Testis (tissue), 3 donors: ENCODE results near the gene TRAF6. TPM values are rescaled to one million over a fixed set of nuclear protein-coding genes. Genes with fewer than 3 reads are reported as not detected.

ENCODE experiments used
- DNase-seq: peaks from one replicate; pipeline ENCODE4 v3.0.0-alpha.2; 2019
- H3K27ac ChIP-seq, 2 donors: fragments of 200-600 bp; sonication (generic); one replicate each; pipeline ENCODE4 v1.5.1; 2019
- H3K27me3 ChIP-seq: fragments of 200-600 bp; sonication (generic); one replicate; pipeline ENCODE4 v1.5.1; 2019
- H3K36me3 ChIP-seq: fragments of 200-600 bp; sonication (generic); one replicate; pipeline ENCODE4 v1.5.1; 2017; ENCODE audit warnings: low read depth; ENCODE audit errors: missing control alignments
- H3K4me1 ChIP-seq: fragments of 200-600 bp; sonication (generic); one replicate; pipeline ENCODE4 v1.5.1; 2019
- H3K4me3 ChIP-seq, 2 donors: fragments of 200-600 bp; sonication (generic); one replicate each; pipeline ENCODE4 v1.5.1; 2017 to 2019
- H3K9me3 ChIP-seq: fragments of 200-600 bp; sonication (generic); one replicate; pipeline ENCODE4 v1.5.1; 2017
- POLR2A ChIP-seq: fragments of 450-650 bp; IDR thresholded peaks from one replicate; pipeline ENCODE4 v1.6.1; 2017; ENCODE audit warnings: antibody characterized with exemption, mild to moderate bottlenecking, moderate library complexity
- WGBS, 2 donors: methylation state at CpG; one replicate each; pipeline ENCODE4 v1.1.5; 2018; 5-methylcytosine and 5-hydroxymethylcytosine counted together
- intact Hi-C: fragments of 100-400 bp; cut with DNase I; formaldehyde crosslinking; loops from one replicate; pipeline ENCODE4 v1.15.1; 2023; ENCODE audit warnings: low total_unique reads
- polyA plus RNA-seq: library from polyadenylated mRNA; stranded (reverse); fragments of 350-450 nt; fragmentation: Illumina TruSeq; extraction: RNeasy Lipid Tissue Mini Kit (QIAGEN cat#74804); gene quantifications from one replicate; pipeline ENCODE4 v1.2.3, GENCODE V29; 2014; ENCODE audit warnings: low read depth, low replicate concordance; ENCODE audit not compliant: insufficient read depth
- total RNA-seq, 2 donors: library from RNA; depleted of rRNA; stranded (reverse); fragments of >200 nt; gene quantifications; one replicate each; pipeline ENCODE4 v1.2.3, GENCODE V29; 2016
- TF ChIP-seq, protein P1 (sequence below), 3 experiments: fragments of 450-650 bp in 2 of 3; fragments of 200-600 bp in 1 of 3; sonication (generic) in 1 of 3; IDR thresholded peaks; one replicate each; pipeline ENCODE4 v1.5.1; 2016 to 2019; ENCODE audit warnings: antibody characterized with exemption in 3 of 3, mild to moderate bottlenecking in 2 of 3, moderate library complexity in 1 of 3

The TRAF6 gene
- total and polyA plus RNA-seq, 3 donors from 2014 or later, result 18.8 to 26.4 (median 24.0) TPM

DNA sequence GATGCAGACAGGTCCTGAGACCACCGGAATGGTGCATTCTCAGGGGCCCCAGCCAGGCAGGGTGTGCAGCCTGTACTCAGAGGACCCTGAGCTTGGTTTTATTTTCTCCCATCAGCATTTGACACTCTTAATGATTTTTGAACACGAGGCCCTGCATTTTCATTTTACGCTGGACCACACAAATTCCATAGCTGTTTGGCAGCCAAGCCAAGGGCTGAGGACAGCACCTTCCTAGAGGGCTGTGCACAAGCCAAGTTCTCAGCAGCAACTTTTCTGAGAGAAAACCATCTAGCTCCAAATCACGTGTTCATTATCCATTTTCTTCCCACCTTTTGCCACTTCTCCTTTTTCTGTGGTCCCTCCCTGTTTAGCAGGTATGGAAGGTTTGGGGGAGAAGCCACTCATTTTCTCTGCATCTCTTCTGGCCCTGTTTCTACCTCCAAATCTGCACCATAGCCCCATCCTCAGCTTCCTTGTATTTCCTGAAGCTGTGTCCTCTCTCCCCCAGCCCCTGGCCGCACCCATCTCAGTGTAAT lies 60.4 kb downstream of the TRAF6 start:
- no peak overlapping the region for H3K27ac ChIP-seq
- TF ChIP-seq POLR2A, result no peak
- H3K27me3 ChIP-seq, result no peaks in the 10 kb centered on the region
- intact Hi-C loops, result no loop called here
- H3K4me3 ChIP-seq, result no peak overlapping the region
- peaks cover 27% of the 10 kb centered on the region for H3K4me1 ChIP-seq
- no peak for DNase-seq
- no peaks in the 10 kb centered on the region for H3K9me3 ChIP-seq
- WGBS, 2 donors, result 53 to 55% methylated on average over 5 of the region's 5 CpGs
- H3K36me3 ChIP-seq, result no peaks in the 10 kb centered on the region

- DNase-seq, result no peak
- Histone ChIP-seq H3K4me3 (no peak overlapping the region), H3K4me1 (peaks cover 20% of the 10 kb centered on the region), H3K36me3 (no peaks in the 10 kb centered on the region), H3K27me3 (no peaks in the 10 kb centered on the region), H3K9me3 (no peaks in the 10 kb centered on the region), H3K27ac (no peak overlapping the region)
- intact Hi-C loops, result no loop called here
- 71 to 89% methylated on average over 8 of the region's 8 CpGs for WGBS, 2 donors
- no peak for TF ChIP-seq POLR2A
- TF ChIP-seq, protein P1, sequence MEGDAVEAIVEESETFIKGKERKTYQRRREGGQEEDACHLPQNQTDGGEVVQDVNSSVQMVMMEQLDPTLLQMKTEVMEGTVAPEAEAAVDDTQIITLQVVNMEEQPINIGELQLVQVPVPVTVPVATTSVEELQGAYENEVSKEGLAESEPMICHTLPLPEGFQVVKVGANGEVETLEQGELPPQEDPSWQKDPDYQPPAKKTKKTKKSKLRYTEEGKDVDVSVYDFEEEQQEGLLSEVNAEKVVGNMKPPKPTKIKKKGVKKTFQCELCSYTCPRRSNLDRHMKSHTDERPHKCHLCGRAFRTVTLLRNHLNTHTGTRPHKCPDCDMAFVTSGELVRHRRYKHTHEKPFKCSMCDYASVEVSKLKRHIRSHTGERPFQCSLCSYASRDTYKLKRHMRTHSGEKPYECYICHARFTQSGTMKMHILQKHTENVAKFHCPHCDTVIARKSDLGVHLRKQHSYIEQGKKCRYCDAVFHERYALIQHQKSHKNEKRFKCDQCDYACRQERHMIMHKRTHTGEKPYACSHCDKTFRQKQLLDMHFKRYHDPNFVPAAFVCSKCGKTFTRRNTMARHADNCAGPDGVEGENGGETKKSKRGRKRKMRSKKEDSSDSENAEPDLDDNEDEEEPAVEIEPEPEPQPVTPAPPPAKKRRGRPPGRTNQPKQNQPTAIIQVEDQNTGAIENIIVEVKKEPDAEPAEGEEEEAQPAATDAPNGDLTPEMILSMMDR (IDR thresholded peaks at IDR 0.05), result no peak
Observed at GRCh38 chr11:36447947-36448346, 62.1 kb downstream of the TRAF6 start.

GRCh38 chr11:36447514-36447913 lies 62.6 kb downstream of the TRAF6 start:
- Histone ChIP-seq H3K27me3 (no peaks in the 10 kb centered on the region), H3K9me3 (no peaks in the 10 kb centered on the region), H3K4me3 (no peak overlapping the region), H3K36me3 (no peaks in the 10 kb centered on the region), H3K4me1 (peaks cover 15% of the 10 kb centered on the region), H3K27ac (no peak overlapping the region)
- 70 to 79% methylated on average over 2 of the region's 2 CpGs for whole genome bisulfite sequencing, 2 donors
- no peak for DNase-seq
- intact Hi-C loops, result no loop called here
- no peak for TF ChIP-seq POLR2A
- TF ChIP-seq, protein P1 (IDR thresholded peaks at IDR 0.05), result no peak

GRCh38 chr11:36446135-36446534 lies 63.9 kb downstream of the TRAF6 start:
- Histone ChIP-seq H3K4me1 (peaks cover 12% of the 10 kb centered on the region), H3K36me3 (no peaks in the 10 kb centered on the region), H3K27me3 (no peaks in the 10 kb centered on the region), H3K4me3 (no peak overlapping the region), H3K9me3 (no peaks in the 10 kb centered on the region), H3K27ac (no peak overlapping the region)
- intact Hi-C loops, result no loop called here
- DNase-seq, result no peak
- TF ChIP-seq, protein P1 (IDR thresholded peaks at IDR 0.05), result no peak
- no peak for TF ChIP-seq POLR2A
- WGBS, 2 donors, result 97 to 100% methylated on average over 3 to 7 of the region's 7 CpGs

- intact Hi-C loops, result no loop called here
- H3K27me3 ChIP-seq, result no peaks in the 10 kb centered on the region
- H3K9me3 ChIP-seq, result no peaks in the 10 kb centered on the region
- no peak overlapping the region for H3K4me3 ChIP-seq
- H3K36me3 ChIP-seq, result no peaks in the 10 kb centered on the region
- 96 to 100% methylated on average over 2 of the region's 2 CpGs for WGBS, 2 donors
- peaks cover 4% of the 10 kb centered on the region for H3K4me1 ChIP-seq
- H3K27ac ChIP-seq, result no peak overlapping the region
- TF ChIP-seq, protein P1 (IDR thresholded peaks at IDR 0.05), result no peak
- no peak for TF ChIP-seq POLR2A
- no peak for DNase-seq
Observed at GRCh38 chr11:36443661-36444060, 66.4 kb downstream of the TRAF6 start.
